ENCODE data around the gene GPR55. TPM values are rescaled to one million over a fixed set of nuclear protein-coding genes. Genes with fewer than 3 reads are reported as not detected.
A peak's percentile ranks its signal among the peaks of the same experiment; 100 is the strongest.

GPR55 gene
- total and polyA plus RNA-seq, 7 donors: 0.01 to 0.32 (median 0.03) TPM; not detected in 4

DNA sequence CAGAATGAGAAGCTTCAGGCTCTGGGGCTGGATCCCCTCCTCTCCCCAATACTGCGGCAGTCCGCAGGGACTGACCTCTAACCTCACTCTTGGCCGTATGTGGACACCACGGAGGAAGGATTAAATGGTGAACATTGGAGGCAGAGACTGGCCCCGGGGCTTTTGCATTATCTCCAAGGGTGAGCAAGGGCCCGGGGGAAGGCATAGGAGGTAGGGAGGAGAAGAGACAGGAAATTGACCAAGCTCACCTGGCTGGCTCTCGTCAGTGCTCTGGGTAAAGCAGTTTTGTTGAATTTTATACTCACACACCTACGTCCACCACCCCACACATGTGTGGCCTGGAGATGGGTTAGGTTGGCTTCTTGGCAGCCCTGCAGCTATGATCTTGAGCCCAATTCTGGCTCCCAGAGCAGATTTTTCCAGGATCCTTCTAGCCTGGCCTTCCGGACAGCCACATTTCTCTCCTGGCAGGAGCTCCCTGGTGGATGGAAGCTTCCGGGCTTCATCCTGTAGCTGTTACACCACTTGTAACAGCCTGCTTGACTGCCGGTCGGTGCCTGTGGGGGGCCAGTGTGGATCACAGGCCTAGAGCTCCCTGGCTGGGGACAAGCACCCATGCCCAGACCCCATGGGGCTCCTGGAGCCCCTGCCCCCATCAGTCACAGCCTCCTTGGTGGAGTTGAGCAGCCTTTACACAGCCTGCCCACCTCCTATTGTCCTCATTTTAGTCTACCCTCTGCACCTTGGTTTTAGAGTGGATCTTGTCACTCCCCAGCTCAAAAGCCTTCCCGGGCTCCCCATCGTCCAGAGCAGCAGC, 52.7 kb downstream of the GPR55 start:
- 78 to 85% (median 81%) methylated on average over 14 of the region's 14 CpGs for WGBS, 3 donors
- DNase-seq (no peak), ATAC-seq (no peak)
- Histone ChIP-seq H3K27ac (no peak overlapping the region), H3K9me3 (no peaks in the 10 kb centered on the region), H3K36me3 (ENCODE audit: insufficient read depth in 1 of 2, low read depth in 1 of 2) (no peaks in the 10 kb centered on the region), H3K4me3 (no peak overlapping the region), H3K4me1 (peaks cover 15% of the 10 kb centered on the region), H3K27me3 (ENCODE audit: insufficient read depth in 3 of 3, low read length in 2 of 3) (no peaks in the 10 kb centered on the region)
- TF ChIP-seq, protein P1, sequence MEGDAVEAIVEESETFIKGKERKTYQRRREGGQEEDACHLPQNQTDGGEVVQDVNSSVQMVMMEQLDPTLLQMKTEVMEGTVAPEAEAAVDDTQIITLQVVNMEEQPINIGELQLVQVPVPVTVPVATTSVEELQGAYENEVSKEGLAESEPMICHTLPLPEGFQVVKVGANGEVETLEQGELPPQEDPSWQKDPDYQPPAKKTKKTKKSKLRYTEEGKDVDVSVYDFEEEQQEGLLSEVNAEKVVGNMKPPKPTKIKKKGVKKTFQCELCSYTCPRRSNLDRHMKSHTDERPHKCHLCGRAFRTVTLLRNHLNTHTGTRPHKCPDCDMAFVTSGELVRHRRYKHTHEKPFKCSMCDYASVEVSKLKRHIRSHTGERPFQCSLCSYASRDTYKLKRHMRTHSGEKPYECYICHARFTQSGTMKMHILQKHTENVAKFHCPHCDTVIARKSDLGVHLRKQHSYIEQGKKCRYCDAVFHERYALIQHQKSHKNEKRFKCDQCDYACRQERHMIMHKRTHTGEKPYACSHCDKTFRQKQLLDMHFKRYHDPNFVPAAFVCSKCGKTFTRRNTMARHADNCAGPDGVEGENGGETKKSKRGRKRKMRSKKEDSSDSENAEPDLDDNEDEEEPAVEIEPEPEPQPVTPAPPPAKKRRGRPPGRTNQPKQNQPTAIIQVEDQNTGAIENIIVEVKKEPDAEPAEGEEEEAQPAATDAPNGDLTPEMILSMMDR (IDR thresholded peaks at IDR 0.05): no peak
- intact Hi-C loops (cut with DNase I): no loop called here

DNA sequence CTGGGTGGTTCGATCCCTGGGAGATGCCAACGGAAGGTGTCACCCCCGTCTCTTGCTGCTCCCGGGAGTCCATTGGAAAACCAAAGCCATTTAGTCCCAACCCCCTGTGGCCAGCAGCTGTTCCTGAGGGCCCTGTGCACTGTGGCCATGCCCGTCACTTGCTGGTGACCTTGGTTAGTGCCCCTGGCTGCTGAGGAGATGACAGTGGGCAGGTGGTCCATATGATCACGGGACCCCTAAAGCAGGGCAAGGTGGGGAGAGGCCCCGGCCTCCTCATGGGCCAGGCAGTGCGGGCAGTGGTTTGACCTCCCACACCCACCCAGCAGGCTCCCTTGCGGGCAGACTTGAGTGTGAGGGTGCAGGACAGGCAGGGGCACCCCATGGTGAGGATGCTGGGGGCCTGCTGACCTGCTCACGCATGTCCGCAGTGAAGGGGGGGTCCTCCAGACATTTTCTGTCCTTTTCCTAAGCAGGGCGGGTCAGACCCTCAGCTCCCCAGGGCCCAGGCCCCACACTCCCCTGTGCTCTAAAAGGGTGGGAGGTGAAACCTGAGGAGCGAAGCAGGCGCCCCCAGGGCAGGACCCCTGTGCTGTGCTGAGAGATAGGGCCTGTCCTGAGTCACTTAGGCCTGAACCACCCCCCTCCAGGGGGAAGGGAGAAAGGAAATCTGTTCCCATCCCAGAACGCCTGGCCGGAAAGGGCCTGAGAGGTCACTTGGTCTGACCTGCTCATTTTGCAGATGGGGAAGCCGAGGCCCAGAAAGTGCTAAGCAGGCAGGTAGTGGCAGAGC, 53.5 kb downstream of the GPR55 start:
- Histone ChIP-seq H3K4me1 (peaks cover 15% of the 10 kb centered on the region), H3K36me3 (ENCODE audit: insufficient read depth in 1 of 2, low read depth in 1 of 2) (no peaks in the 10 kb centered on the region), H3K4me3 (no peak overlapping the region), H3K27ac (no peak overlapping the region), H3K27me3 (ENCODE audit: insufficient read depth in 3 of 3, low read length in 2 of 3) (no peaks in the 10 kb centered on the region), H3K9me3 (no peaks in the 10 kb centered on the region)
- TF ChIP-seq, protein P1 (IDR thresholded peaks at IDR 0.05): no peak
- intact Hi-C loops (cut with DNase I): no loop called here
- DNase-seq: no peak
- 67 to 78% (median 68%) methylated on average over 16 to 17 of the region's 17 CpGs for WGBS, 3 donors
- ATAC-seq: no peak

DNA sequence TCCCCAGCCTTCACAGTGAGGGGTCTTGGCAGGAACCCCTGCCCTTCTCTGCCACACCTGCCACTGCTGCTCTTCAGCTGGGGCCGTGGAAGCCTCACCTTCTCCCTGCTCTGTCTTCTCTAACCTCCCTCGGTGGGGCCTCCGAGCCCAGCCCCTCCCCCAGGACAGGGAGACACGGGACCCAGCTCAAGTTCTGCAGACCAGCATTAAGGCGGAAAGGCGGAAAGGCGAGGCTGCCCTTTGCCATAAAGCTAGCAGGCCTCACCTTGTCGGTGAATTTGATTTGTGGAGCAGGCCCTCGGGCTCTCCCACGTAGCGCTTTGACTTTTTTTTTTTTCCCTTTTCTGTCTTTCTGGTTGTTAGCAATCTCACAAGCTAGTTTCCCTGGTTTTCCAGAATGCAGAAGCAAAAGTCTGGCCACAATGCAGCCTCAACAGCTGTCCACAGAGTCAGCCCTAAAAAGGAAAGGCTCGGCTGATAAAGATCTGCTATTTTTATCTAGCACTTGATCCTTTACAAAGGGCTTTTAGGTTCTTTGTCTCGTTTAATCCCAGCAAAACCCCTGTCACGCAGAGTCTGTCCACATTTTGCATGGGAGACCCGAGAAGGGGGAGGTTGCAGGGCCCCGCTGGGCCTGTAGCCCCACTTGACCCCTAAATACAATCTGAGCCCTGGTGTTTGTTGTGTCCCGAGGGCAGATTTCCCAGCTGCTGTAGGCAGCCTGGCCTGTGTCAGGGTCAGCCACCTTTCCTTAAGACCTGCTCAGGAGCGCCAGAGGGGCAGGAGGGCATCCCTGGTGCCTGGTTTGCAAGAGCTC, 54.3 kb downstream of the GPR55 start:
- intact Hi-C loops (cut with DNase I): no loop called here
- H3K27ac ChIP-seq: no peak overlapping the region
- DNase-seq: no peak
- 34 to 43% (median 36%) methylated on average over 16 to 18 of the region's 18 CpGs for WGBS, 3 donors
- H3K27me3 ChIP-seq (ENCODE audit: insufficient read depth in 3 of 3, low read length in 2 of 3): peaks cover 0 to 4% (median 0%) of the 10 kb centered on the region in 3 donors
- no peaks in the 10 kb centered on the region for H3K36me3 ChIP-seq (ENCODE audit: insufficient read depth in 1 of 2, low read depth in 1 of 2)
- peak in 1 of 4 donors; percentile 10 for ATAC-seq
- TF ChIP-seq, protein P1 (IDR thresholded peaks at IDR 0.05): no peak
- peaks cover 15% of the 10 kb centered on the region for H3K4me1 ChIP-seq
- no peaks in the 10 kb centered on the region for H3K9me3 ChIP-seq
- H3K4me3 ChIP-seq: no peak overlapping the region

DNA sequence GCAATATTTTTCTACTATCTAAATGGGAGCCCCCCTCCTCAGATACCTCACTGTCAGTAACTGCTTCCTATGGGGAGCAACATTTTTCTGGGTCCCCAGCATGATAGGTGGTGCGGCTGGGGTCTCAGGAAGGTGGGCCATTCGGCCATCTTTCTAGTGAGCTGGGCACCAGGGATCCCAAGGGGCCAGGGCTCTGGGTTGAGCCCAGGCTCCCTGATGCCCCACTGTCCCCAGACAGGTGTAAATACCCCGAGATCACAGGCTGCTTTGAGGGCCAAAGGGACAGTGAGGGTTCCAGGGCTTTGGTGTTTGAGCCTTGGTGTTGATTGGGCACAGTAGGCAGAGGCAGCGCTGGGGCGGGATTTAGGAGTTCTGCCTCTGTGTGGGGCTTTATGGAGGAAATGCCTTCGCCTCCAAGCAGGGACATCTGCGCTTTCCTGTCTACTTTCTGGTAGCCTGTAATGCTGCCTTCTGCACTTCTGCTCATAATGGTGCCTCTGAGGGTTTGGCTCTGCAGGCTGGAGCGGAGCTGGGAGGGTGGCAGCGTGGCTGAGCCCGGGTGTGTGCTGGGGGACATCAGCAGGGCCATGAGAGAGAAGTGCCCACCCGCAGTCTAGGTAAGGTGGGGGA, 55.0 kb downstream of the GPR55 start:
- no peak overlapping the region for H3K27ac ChIP-seq
- no peak overlapping the region for H3K4me3 ChIP-seq
- H3K9me3 ChIP-seq: no peaks in the 10 kb centered on the region
- peaks cover 15% of the 10 kb centered on the region for H3K4me1 ChIP-seq
- no peaks in the 10 kb centered on the region for H3K36me3 ChIP-seq (ENCODE audit: insufficient read depth in 1 of 2, low read depth in 1 of 2)
- no peak for DNase-seq
- 76 to 81% (median 80%) methylated on average over 11 of the region's 11 CpGs for WGBS, 3 donors
- TF ChIP-seq, protein P1 (IDR thresholded peaks at IDR 0.05): no peak
- peaks cover 0 to 4% (median 1%) of the 10 kb centered on the region in 3 donors for H3K27me3 ChIP-seq (ENCODE audit: insufficient read depth in 3 of 3, low read length in 2 of 3)
- intact Hi-C loops (cut with DNase I): no loop called here
- ATAC-seq: no peak
